NCI-H526 (cell line): ENCODE results near the gene PRIMPOL.

Experiments used
- DNase-seq, 2 experiments: peaks; one replicate each; lab custom pipeline; 2025; lab: John Stamatoyannopoulos, UW

The PRIMPOL gene

DNA sequence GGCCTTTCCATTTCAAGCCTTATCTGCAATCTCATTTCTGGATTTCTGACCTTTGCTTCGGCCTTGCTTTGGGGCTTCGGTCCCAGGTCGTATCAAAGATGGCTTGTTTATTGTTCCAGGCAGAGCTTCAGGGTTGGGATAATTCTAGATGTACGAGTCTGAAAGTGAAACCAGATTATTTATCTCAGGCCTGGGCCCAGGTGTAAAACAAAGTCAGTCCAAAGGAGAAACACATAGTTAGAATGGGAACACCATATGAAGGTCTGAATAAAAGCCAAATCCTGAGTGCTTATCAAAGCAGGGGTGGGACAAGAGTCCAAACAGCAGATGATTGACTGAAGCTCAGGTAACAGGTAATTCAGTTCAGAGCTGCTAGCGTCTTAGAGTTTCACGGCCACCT, 17.1 kb downstream of the PRIMPOL start:
- DNase-seq, result no peak

DNA sequence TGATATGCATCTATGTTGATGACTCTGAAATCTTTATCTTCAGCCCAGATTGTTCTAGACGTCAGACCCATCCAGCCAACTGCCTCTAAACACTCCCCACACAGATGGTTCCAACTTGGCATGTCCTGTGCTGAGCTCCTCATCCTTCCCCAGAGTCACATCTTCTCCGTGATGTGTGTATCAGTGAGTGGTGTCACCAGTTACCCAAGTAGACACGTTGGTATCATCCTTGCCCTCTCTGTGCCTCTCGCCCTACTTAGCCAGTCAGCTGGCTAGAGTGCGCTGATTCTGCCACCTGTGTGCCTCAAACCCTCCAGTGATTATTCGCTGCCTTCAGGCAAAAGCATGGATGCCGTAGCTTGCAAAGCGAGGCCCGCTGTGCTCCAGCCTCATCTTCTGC, 18.6 kb downstream of the PRIMPOL start:
- no peak for DNase-seq

- no peak for DNase-seq
These were observed 19.1 kb downstream of the PRIMPOL start for GRCh38 chr4:184668511-184669114.

- no peak for DNase-seq
These were observed 19.7 kb downstream of the PRIMPOL start for GRCh38 chr4:184669251-184669650.

- no peak for DNase-seq
These were observed 21.6 kb downstream of the PRIMPOL start for GRCh38 chr4:184671101-184671500.

GRCh38 chr4:184672741-184673140, 23.2 kb downstream of the PRIMPOL start:
- DNase-seq, result no peak

DNA sequence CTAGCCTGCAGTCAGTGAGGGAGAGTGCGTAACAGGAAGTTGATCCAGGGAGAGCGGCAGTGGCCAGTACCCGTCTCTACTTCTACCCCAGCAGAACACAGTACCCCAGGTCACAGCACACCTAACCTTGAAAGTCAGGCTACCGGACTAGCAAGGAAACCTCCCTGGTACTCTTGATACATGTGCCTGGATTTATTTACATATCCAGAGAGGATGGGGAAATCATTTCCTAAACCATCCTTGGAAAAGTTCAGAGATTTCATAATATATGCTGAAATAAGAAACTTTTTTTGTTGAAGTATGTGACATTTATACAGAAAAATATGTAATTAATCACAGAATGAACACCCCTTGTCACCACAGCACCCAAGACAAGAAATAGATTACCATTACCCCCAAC, 24.5 kb downstream of the PRIMPOL start:
- no peak for DNase-seq

DNA sequence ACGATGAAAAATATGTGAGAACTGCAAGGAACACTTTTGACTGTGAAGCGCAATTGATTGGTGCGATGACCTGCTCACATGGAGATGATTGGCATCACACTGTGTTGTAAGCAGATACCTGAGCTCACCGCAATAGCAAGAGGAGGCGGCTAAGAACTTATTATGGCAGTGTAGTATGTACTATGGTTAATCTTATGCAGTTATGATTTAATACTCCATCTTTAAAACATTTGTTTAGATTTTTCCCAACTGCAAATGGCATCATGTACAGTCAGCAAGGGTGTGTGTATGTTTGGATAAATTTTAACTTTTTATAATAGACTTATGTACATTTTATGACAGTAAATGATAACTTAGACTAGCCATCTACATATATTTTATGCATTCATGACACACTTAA, 25.5 kb downstream of the PRIMPOL start:
- DNase-seq, result no peak

GRCh38 chr4:184675821-184676492, 26.4 kb downstream of the PRIMPOL start:
- DNase-seq, result no peak

DNA sequence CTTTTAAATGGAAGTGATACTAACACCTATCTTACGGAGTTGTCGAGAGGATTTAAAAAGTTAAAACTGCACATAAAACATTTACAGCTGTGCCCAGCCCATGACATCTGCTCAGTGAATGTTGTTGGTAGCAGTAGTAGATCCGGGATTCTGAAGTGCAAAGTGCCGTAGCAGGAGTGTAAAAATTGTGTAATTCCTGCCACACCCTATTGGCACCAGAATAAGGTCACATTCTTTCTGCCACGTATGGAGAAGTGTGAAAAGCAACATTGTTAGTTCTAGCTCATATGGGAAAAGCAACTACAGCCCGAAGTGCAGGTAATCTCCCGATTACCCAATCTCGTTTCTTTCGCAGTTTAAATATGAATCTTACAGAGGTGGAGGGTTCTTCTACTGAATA, 31.2 kb downstream of the PRIMPOL start:
- no peak for DNase-seq

DNA sequence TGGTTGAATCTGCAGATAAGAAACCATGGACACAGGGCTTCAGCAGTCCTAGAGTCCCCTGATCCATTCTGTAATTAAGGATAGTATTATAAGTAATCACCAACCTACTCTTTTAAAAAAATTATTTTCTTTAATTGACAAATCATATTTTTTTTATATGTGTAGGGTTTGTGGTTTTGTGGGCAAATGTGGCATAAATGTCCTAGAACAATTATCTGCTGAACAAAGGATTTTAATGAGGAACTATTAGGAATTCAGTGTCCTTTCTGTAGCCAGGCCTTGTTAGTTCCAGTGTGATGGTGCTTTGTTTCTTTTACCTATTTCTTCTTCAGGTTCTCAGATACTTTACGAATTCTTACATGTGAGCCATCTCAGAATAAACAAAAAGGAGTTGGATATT, 32.4 kb downstream of the PRIMPOL start:
- DNase-seq, result no peak

GRCh38 chr4:184684491-184685189, 35.1 kb downstream of the PRIMPOL start:
- no peak for DNase-seq

GRCh38 chr4:184688005-184688404, 38.5 kb downstream of the PRIMPOL start:
- DNase-seq, result no peak

DNA sequence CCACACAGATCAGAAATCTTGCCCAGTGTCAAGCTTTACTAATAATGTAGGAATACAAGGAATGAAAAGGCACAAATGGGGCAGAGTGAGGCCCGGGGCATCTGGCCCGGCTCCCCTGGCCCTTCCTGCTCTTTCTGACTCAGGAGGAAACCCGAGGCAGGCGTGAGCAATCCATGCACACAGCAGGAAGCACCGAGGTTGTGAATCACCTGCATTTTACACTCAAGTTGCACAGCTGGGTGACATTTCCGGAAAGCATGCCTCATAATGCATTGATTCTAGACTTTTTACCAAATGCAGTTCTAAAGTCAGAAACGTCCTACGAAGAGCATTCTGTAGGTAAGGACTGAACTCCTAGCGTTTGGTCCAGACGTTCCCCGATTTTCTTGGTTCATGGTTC, 38.9 kb downstream of the PRIMPOL start:
- DNase-seq, result no peak

DNA sequence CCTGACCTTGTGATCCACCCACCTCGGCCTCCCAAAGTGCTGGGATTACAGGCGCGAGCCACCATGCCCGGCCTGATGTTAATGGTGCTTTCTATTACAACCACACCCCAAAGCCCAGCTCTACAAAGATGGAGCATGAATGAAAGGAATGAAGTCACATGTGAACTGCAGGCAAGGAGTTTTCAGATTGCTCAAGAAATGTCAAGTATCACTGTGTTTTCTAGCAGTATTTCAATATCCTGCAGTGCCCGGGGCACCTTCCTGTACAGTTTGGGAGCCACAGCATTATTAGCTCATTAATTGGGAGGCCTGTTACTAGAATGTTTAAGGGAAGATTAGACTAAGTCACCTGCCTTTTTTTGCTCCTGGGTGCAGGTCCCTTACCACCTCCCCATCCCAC, 40.1 kb downstream of the PRIMPOL start:
- DNase-seq, result no peak

DNA sequence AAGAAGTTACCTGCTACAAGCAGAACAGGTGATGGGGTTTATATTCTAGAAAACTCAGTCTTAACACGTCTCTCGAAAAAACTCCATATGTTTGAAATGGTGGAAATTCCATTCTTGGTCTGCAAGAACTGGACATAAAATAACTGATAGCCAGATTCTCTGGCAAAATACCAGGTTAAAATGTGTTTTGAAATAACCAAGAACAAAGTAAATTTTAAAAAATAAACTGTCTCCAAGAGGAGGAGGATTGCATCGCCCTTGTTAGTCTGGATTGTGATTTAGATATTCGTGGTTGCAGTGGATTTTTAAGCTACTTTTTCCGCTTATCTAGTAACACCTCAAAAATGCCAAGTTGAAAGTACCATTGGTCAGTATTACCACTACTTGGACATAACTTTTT, 43.5 kb downstream of the PRIMPOL start:
- DNase-seq, result no peak

GRCh38 chr4:184694412-184694956, 44.9 kb downstream of the PRIMPOL start:
- DNase-seq, result no peak

DNA sequence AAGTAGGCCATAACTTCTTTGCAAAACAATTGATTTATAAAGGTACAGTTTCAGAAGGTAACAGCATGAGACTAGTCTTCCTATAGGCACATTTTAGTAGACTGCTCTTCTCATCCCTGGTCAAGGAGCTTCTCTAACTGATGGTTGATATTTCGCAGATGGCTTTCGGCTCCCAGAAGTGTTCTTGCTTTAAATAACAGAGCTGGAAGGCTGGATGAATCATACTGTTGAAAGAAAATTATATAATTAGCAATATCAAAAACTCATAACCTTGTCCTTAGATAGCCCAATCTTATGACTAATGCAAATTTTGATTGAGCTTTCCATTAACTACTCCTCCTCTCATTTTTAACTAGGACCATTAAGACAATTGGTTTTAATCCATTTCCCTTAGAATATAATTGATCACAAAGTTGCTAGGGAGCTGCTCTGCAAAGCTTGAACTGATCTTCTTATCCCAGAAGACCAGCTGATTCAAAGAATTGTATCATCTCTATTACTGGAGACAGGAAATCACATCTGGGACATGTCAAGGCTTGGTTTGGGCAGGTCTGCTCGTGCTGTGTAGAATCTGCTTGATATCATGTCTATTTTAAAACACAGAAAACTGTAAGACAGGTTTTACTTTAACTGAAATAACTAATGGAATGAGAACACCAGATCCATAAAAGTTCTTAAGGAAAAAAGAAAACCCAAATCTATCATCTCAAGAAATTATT, 45.8 kb downstream of the PRIMPOL start:
- DNase-seq, result no peak

- DNase-seq, result no peak
These were observed 48.4 kb downstream of the PRIMPOL start for GRCh38 chr4:184697956-184698355.

DNA sequence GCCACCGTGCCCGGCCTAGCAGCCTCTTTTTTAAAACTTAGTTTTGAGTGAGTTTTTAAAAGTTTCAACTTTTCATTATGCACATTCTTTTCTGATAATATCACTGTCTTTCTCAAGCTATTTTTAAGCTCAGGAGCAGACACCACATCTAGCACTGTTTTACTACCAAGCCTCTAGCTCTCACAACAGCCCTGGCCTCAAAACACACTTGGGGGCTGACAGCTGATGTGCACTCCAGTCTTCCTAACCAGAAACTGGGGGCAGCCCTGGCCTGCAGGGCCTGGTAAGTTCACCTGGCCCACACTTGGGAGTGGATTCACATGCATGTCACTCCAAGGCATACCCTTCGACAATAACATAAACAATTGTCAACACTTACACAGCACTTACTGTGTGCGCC, 50.4 kb downstream of the PRIMPOL start:
- DNase-seq, result no peak

DNA sequence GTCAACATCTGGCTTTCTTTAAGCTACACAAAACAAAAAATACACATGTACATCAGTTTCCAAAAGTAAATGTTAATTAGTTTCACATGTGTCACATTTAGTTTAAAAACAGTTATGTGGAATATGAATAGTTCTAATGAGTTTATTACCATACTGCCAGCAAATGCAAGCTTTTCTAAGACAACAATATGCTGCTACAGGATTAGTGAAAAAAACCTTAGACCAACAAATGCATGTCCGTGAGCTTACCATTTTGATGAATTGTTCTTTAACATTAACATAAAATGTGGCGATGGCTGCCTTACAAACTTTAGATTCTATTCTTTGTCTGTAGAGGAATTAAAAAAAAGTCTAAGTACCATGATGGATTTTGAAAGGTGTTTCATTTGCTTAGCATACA, 52.6 kb downstream of the PRIMPOL start:
- no peak for DNase-seq

- DNase-seq, result no peak
These were observed 56.2 kb downstream of the PRIMPOL start for GRCh38 chr4:184705692-184706091.

DNA sequence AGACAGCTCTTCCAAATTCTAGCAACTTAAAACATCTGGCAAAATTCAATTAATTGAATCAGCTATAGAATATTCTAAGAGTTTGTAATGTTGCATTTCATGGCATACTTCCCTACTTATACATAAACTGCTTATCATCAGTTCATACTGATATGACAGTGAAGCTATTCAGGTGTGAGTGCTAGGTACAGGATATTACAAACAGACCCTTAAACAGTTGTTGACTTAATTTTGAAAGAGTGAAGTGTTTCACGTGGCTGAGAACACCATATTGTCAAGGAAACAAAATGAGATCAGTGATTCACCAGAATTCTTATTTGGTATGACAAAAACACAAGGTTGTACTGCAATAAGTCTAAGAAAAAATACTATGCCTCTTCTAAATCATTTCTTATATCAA, 56.9 kb downstream of the PRIMPOL start:
- no peak for DNase-seq
